K562 (cell line): ENCODE results near the gene GNG7. TPM values are rescaled to one million over a fixed set of nuclear protein-coding genes. Genes with fewer than 3 reads are reported as not detected.

Experiments
- ATAC-seq: fragments of 200-7000 bp; cut with Tn5 transposase; 3 replicates; pipeline ENCODE4 v1.9.1; 2020; ENCODE audit warnings: moderate library complexity
- BruUV-seq: library from RNA; stranded (reverse); fragments of 400-500 nt; replicated peaks from 2 replicates; lab custom pipeline; 2021; lab: Mats Ljungman, UMichigan
- CTCF ChIA-PET: fragments of 300-600 bp; formaldehyde crosslinking; extraction: SDS; loops from one replicate; lab custom pipeline; 2021; ENCODE audit warnings: low intra/inter-chr PET ratio; lab: Yijun Ruan, JAX
- POLR2A ChIA-PET: fragments of 300-600, 350-650 bp; sonication (Branson Sonifier 250); formaldehyde crosslinking; extraction: SDS; loops from one replicate; lab custom pipeline; 2021; ENCODE audit warnings: antibody characterized with exemption, inconsistent platforms; lab: Yijun Ruan, JAX
- DNase-seq, 4 experiments: peaks; one replicate each; pipeline versions ENCODE4 v3.0.0 to v3.0.0-alpha.2; 2011 to 2018; ENCODE audit warnings: low spot score in 3 of 4, mixed read lengths in 3 of 4; ENCODE audit errors: extremely low read depth in 1 of 4
- FAIRE-seq: peaks from 2 replicates; lab custom pipeline; 2011; peaks lifted over from hg19 to GRCh38; lab: Jason Lieb, UNC
- H2AFZ ChIP-seq: 2 replicates; pipeline ENCODE4 v1.6.0; 2011; ENCODE audit warnings: low read depth, low read length, control low read depth, inconsistent platforms
- H3K27ac ChIP-seq: fragments of 200-600 bp; 3 replicates; pipeline ENCODE4 v1.8.0; 2011; ENCODE audit warnings: low read depth, mild to moderate bottlenecking, control low read depth, inconsistent platforms, low read length, moderate library complexity, mixed read lengths; ENCODE audit errors: extremely low read depth
- H3K27me3 ChIP-seq, 2 experiments: fragments of 300-600 bp in 1 of 2; 2 replicates in 1 of 2; 3 replicates in 1 of 2; pipeline versions ENCODE4 v1.6.0 to v1.8.0; 2011; ENCODE audit warnings: inconsistent platforms in 2 of 2, low read length in 2 of 2, mild to moderate bottlenecking in 1 of 2, mixed read lengths in 1 of 2, moderate library complexity in 1 of 2; ENCODE audit not compliant: control insufficient read depth in 2 of 2, insufficient read depth in 2 of 2
- H3K36me3 ChIP-seq: fragments of 300-600 bp; 3 replicates; pipeline ENCODE4 v1.8.0; 2011; ENCODE audit warnings: mild to moderate bottlenecking, low read length, inconsistent platforms; ENCODE audit not compliant: control insufficient read depth, insufficient read depth
- H3K4me1 ChIP-seq, 2 experiments: fragments of 200-600 bp in 1 of 2; replicated peaks in 1 of 2; 2 replicates in 1 of 2; 3 replicates in 1 of 2; pipeline versions ENCODE4 v1.5.1 to v1.8.0; 2011; ENCODE audit warnings: inconsistent platforms in 2 of 2, low read length in 2 of 2, mild to moderate bottlenecking in 1 of 2, mixed read lengths in 1 of 2, moderate library complexity in 1 of 2; ENCODE audit not compliant: control insufficient read depth in 2 of 2, insufficient read depth in 2 of 2
- H3K4me2 ChIP-seq: 2 replicates; pipeline ENCODE4 v1.6.1; 2011; ENCODE audit warnings: low read length, control low read depth, inconsistent platforms, mixed read lengths; ENCODE audit not compliant: insufficient read depth
- H3K4me3 ChIP-seq: fragments of 200-600 bp; sonication (generic), shearing (Covaris generic); 2 replicates; pipeline ENCODE4 v1.5.1; 2016; ENCODE audit warnings: control low read depth, inconsistent platforms
- H3K79me2 ChIP-seq: fragments of 200-600 bp; 3 replicates; pipeline ENCODE4 v1.8.0; 2011; ENCODE audit warnings: low read length, inconsistent platforms; ENCODE audit not compliant: control insufficient read depth, insufficient read depth
- H3K9ac ChIP-seq, 2 experiments: 2 replicates each; pipeline versions ENCODE4 v1.6.0 to v1.6.1; 2011; ENCODE audit warnings: low read depth in 2 of 2, low read length in 2 of 2, control low read depth in 1 of 2, inconsistent platforms in 1 of 2, mild to moderate bottlenecking in 1 of 2, mixed read lengths in 1 of 2; ENCODE audit not compliant: insufficient read depth in 1 of 2
- H3K9me1 ChIP-seq: one replicate; pipeline ENCODE4 v1.6.0; 2011; ENCODE audit warnings: inconsistent platforms, mild to moderate bottlenecking, low read length, moderate library complexity; ENCODE audit not compliant: control insufficient read depth, insufficient read depth
- H3K9me3 ChIP-seq: replicated peaks from 2 replicates; pipeline ENCODE4 v1.5.1; 2011; ENCODE audit warnings: low read depth, low read length, inconsistent platforms; ENCODE audit not compliant: control insufficient read depth, insufficient read depth
- H4K20me1 ChIP-seq: replicated peaks from 2 replicates; pipeline ENCODE4 v1.6.1; 2011; ENCODE audit warnings: low read length, inconsistent platforms, mixed read lengths; ENCODE audit not compliant: control insufficient read depth, insufficient read depth
- CHD4 ChIP-seq: fragments of 200-600 bp; sonication (generic); IDR thresholded peaks from 3 replicates; pipeline ENCODE4 v1.6.1; 2012; ENCODE audit warnings: low read depth, mild to moderate bottlenecking, mixed read lengths, low read length, inconsistent platforms; ENCODE audit not compliant: insufficient read depth, insufficient replicate concordance, poor library complexity, severe bottlenecking
- CHD7 ChIP-seq: fragments of 200-600 bp; sonication (generic); IDR thresholded peaks from one replicate; pipeline ENCODE4 v1.6.1; 2012; ENCODE audit warnings: mild to moderate bottlenecking, low read depth, low read length, inconsistent platforms
- FOSL1 ChIP-seq: fragments of 200-800 bp; sonication (Bioruptor generic); conservative IDR thresholded peaks from 2 replicates; pipeline ENCODE4 v1.6.1; 2016; ENCODE audit warnings: missing genetic modification characterization, missing compliant biosample characterization
- HIVEP1 ChIP-seq: fragments of 250-450 bp; sonication (Bioruptor Pico); IDR thresholded peaks from 2 replicates; pipeline ENCODE4 v1.4.0; 2020; ENCODE audit warnings: mild to moderate bottlenecking
- TEAD2 ChIP-seq: fragments of 450-650 bp; IDR thresholded peaks from 2 replicates; pipeline ENCODE4 v1.6.1; 2016; ENCODE audit warnings: missing genetic modification characterization, control low read depth, missing compliant biosample characterization
- ZNF12 ChIP-seq: sonication (generic); formaldehyde crosslinking; IDR thresholded peaks from 2 replicates; pipeline ENCODE4 v1.4.0; 2020; ENCODE audit warnings: mild to moderate bottlenecking, missing genetic modification reagents
- ZNF274 ChIP-seq: IDR thresholded peaks from 2 replicates; pipeline ENCODE4 v1.6.1; 2011; ENCODE audit warnings: low read depth, mild to moderate bottlenecking, low read length, moderate library complexity, borderline replicate concordance
- ZNF324 ChIP-seq: fragments of 250-450 bp; sonication (Bioruptor Pico); IDR thresholded peaks from 2 replicates; pipeline ENCODE4 v1.4.0; 2020; ENCODE audit warnings: mild to moderate bottlenecking
- WGBS: fragments of 100-300 bp; shearing (Covaris generic); methylation state at CpG from one replicate; pipeline ENCODE4 v1.1.6; 2016; ENCODE audit warnings: low coverage, mixed read lengths; ENCODE audit not compliant: insufficient coverage; ENCODE audit errors: missing lambda C conversion rate; 5-methylcytosine and 5-hydroxymethylcytosine counted together
- in situ Hi-C: fragments of 300-500 bp; cut with MboI; formaldehyde crosslinking; loops from 4 replicates; pipeline ENCODE4 v1.15.0; 2018; ENCODE audit warnings: inconsistent platforms, mixed read lengths
- intact Hi-C: fragments of 100-400 bp; cut with micrococcal nuclease; formaldehyde crosslinking; loops from 2 replicates; pipeline ENCODE4 v1.14.2; 2022
- polyA plus RNA-seq, 8 experiments: library from polyadenylated mRNA; depleted of rRNA in 4 of 8; stranded (reverse) in 5 of 8; unstranded in 3 of 8; fragments of >200 nt; fragmentation: Nextera tagmentation in 2 of 8; fragmentation: Illumina TruSeq in 1 of 8; extraction: Ambion mirVana in 2 of 8; extraction: Trizol in 1 of 8; gene quantifications; 2 replicates each; pipeline versions ENCODE4 v1.2.1 to v1.2.3, GENCODE V29; 2011 to 2014; ENCODE audit warnings: inconsistent platforms in 1 of 8, missing spikeins in 1 of 8
- total RNA-seq, 7 experiments: library from RNA; depleted of rRNA in 6 of 7; stranded (reverse); fragments of >200 nt in 6 of 7; fragmentation: Illumina TruSeq in 2 of 7; extraction: Trizol in 2 of 7; gene quantifications; 2 replicates each; pipeline versions ENCODE4 v1.2.1 to v1.2.3, GENCODE V29; 2011 to 2021; ENCODE audit warnings: low replicate concordance in 1 of 7
- TF ChIP-seq, protein P1 (sequence below): sonication (generic); formaldehyde crosslinking; IDR thresholded peaks from 2 replicates; pipeline ENCODE4 v1.8.1; 2023; ENCODE audit warnings: mild to moderate bottlenecking, missing genetic modification reagents

Gene GNG7
- total and polyA plus RNA-seq, 9 of the 15 experiments (the other 6 are each of a cell fraction or from before 2014, with no cell fraction given), result 0.01 to 0.20 (median 0.06) TPM; not detected in 1

GRCh38 chr19:2627855-2628254, 74.6 kb downstream of the GNG7 start:
- no peak overlapping the region for H3K27ac ChIP-seq
- intact Hi-C loops, result no loop called here
- H3K27me3 ChIP-seq, result peaks cover 2 to 42% of the 10 kb centered on the region in 2 experiments
- no peak overlapping the region for H3K9ac ChIP-seq
- no peak overlapping the region for H3K4me3 ChIP-seq
- H3K36me3 ChIP-seq, result no peaks in the 10 kb centered on the region
- peaks cover 0 to 14% of the 10 kb centered on the region in 2 experiments; a peak in 2 of 5 replicates for H3K4me1 ChIP-seq
- no peak overlapping the region for H3K4me2 ChIP-seq
- H3K79me2 ChIP-seq, result no peaks in the 10 kb centered on the region
- no peaks in the 10 kb centered on the region; the same call in 1 of the 2 replicates for H4K20me1 ChIP-seq
- POLR2A ChIA-PET, result interaction anchor here (1.1 kb wide), 1 partner anchor 14 kb away, joined by 3 read pairs; no protein-coding TSS in a partner anchor
- FAIRE-seq (no peak), ATAC-seq (no peak), DNase-seq (no peak)
- BruUV-seq, result no TSS peak
- CTCF ChIA-PET, result no interaction called here
- H3K9me3 ChIP-seq, result peaks cover 10% of the 10 kb centered on the region
- H3K9me1 ChIP-seq, result no peaks in the 10 kb centered on the region
- no peak overlapping the region for H2AFZ ChIP-seq
- 21% methylated on average over 6 of the region's 7 CpGs for WGBS
- in situ Hi-C loops, result no loop called here
- TF ChIP-seq FOSL1 (tag) (peak; percentile 23), ZNF274 (no peak), CHD7 (no peak), ZNF324 (CRISPR knock-in tag) (no peak), HIVEP1 (CRISPR knock-in tag) (no peak), TEAD2 (tag) (no peak), CHD4 (peak; percentile 72), ZNF12 (CRISPR knock-in tag) (no peak)
- TF ChIP-seq, protein P1, sequence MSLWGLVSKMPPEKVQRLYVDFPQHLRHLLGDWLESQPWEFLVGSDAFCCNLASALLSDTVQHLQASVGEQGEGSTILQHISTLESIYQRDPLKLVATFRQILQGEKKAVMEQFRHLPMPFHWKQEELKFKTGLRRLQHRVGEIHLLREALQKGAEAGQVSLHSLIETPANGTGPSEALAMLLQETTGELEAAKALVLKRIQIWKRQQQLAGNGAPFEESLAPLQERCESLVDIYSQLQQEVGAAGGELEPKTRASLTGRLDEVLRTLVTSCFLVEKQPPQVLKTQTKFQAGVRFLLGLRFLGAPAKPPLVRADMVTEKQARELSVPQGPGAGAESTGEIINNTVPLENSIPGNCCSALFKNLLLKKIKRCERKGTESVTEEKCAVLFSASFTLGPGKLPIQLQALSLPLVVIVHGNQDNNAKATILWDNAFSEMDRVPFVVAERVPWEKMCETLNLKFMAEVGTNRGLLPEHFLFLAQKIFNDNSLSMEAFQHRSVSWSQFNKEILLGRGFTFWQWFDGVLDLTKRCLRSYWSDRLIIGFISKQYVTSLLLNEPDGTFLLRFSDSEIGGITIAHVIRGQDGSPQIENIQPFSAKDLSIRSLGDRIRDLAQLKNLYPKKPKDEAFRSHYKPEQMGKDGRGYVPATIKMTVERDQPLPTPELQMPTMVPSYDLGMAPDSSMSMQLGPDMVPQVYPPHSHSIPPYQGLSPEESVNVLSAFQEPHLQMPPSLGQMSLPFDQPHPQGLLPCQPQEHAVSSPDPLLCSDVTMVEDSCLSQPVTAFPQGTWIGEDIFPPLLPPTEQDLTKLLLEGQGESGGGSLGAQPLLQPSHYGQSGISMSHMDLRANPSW (CRISPR knock-in tag), result no peak
